A549 (cell line): ENCODE measurements around the gene RGP1. TPM values are rescaled to one million over a fixed set of nuclear protein-coding genes. Genes with fewer than 3 reads are reported as not detected.

Experiments used
- ATAC-seq, 2 experiments: fragments of 200-7000 bp in 1 of 2; fragments of >200 bp in 1 of 2; cut with Nextera tagmentation in 1 of 2; cut with Tn5 transposase in 1 of 2; 3 replicates each; pipeline versions ENCODE4 v1.8.0 to v1.9.1; 2018 to 2020; ENCODE audit warnings: mild to moderate bottlenecking in 1 of 2, moderate library complexity in 1 of 2
- CTCF ChIA-PET: fragments of 300-600 bp; sonication (Branson Sonifier 250); formaldehyde crosslinking; extraction: SDS; loops from one replicate; lab custom pipeline; 2021; ENCODE audit warnings: antibody characterized with exemption, inconsistent platforms; lab: Yijun Ruan, JAX
- POLR2A ChIA-PET: fragments of 350-600 bp; formaldehyde crosslinking; extraction: SDS; loops from one replicate; lab custom pipeline; 2021; ENCODE audit warnings: antibody characterized with exemption, inconsistent platforms; lab: Yijun Ruan, JAX
- DNase-seq, 2 experiments: peaks; one replicate each; pipeline versions ENCODE4 v3.0.0 to v3.0.0-alpha.2; 2011 to 2016; ENCODE audit warnings: low read depth in 1 of 2, low spot score in 1 of 2
- FAIRE-seq: peaks from 2 replicates; lab custom pipeline; 2011; peaks lifted over from hg19 to GRCh38; lab: Jason Lieb, UNC
- H3K27ac ChIP-seq, 2 experiments: fragments of >200 bp; sonication (Bioruptor Twin); formaldehyde crosslinking; 3 replicates each; pipeline ENCODE4 v1.5.1; 2016 to 2017
- H3K4me1 ChIP-seq: fragments of >200 bp; sonication (Bioruptor Twin); formaldehyde crosslinking; 3 replicates; pipeline ENCODE4 v1.6.1; 2016
- H3K4me2 ChIP-seq: fragments of >200 bp; sonication (Bioruptor Twin); formaldehyde crosslinking; 3 replicates; pipeline ENCODE4 v1.6.1; 2016
- H3K4me3 ChIP-seq: fragments of >200 bp; sonication (Bioruptor Twin); formaldehyde crosslinking; 3 replicates; pipeline ENCODE4 v1.5.1; 2016
- H3K9me3 ChIP-seq: fragments of >200 bp; sonication (Bioruptor Twin); formaldehyde crosslinking; 3 replicates; pipeline ENCODE4 v1.6.1; 2016
- BHLHE40 ChIP-seq: IDR thresholded peaks from 2 replicates; pipeline ENCODE4 v1.6.1; 2012; ENCODE audit warnings: low read depth, low read length, inconsistent platforms
- CBX2 ChIP-seq: fragments of 200-600 bp; sonication (generic); IDR thresholded peaks from 2 replicates; pipeline ENCODE4 v1.6.1; 2016; ENCODE audit warnings: low read depth, mild to moderate bottlenecking, borderline replicate concordance
- CEBPB ChIP-seq, 2 experiments: fragments of >200 bp in 1 of 2; sonication (Bioruptor Twin) in 1 of 2; formaldehyde crosslinking in 1 of 2; IDR thresholded peaks; 2 replicates each; pipeline ENCODE4 v1.6.1; 2012 to 2016
- CHD2 ChIP-seq: fragments of 150-350 bp; IDR thresholded peaks from 2 replicates; pipeline ENCODE4 v1.6.1; 2014; ENCODE audit warnings: low read length; ENCODE audit not compliant: partially characterized antibody
- CHD4 ChIP-seq: fragments of 200-600 bp; sonication (generic); IDR thresholded peaks from 2 replicates; pipeline ENCODE4 v1.6.1; 2016; ENCODE audit warnings: antibody characterized with exemption, mild to moderate bottlenecking, borderline replicate concordance
- EHF ChIP-seq: fragments of 250-450 bp; sonication (Bioruptor Pico); IDR thresholded peaks from 2 replicates; pipeline ENCODE4 v1.5.0; 2020; ENCODE audit warnings: mild to moderate bottlenecking
- EP300 ChIP-seq, 2 experiments: fragments of >200 bp; sonication (Bioruptor Twin); formaldehyde crosslinking; IDR thresholded peaks; 2 replicates in 1 of 2; 3 replicates in 1 of 2; pipeline ENCODE4 v1.6.1; 2016 to 2017
- FOSB ChIP-seq: fragments of 250-450 bp; sonication (Bioruptor Pico); IDR thresholded peaks from 2 replicates; pipeline ENCODE4 v1.5.0; 2020; ENCODE audit warnings: mild to moderate bottlenecking, moderate library complexity
- FOXS1 ChIP-seq: fragments of 250-450 bp; sonication (Bioruptor Pico); IDR thresholded peaks from 2 replicates; pipeline ENCODE4 v1.5.0; 2020; ENCODE audit warnings: mild to moderate bottlenecking, moderate library complexity
- HOXB5 ChIP-seq: fragments of 250-450 bp; sonication (Bioruptor Pico); IDR thresholded peaks from 2 replicates; pipeline ENCODE4 v1.5.0; 2020; ENCODE audit warnings: mild to moderate bottlenecking, moderate library complexity
- JUN ChIP-seq, 2 experiments: fragments of >200 bp; sonication (Bioruptor Twin); formaldehyde crosslinking; IDR thresholded peaks; 2 replicates in 1 of 2; 3 replicates in 1 of 2; pipeline ENCODE4 v1.6.1; 2016 to 2017
- JUNB ChIP-seq: fragments of >200 bp; sonication (Bioruptor Twin); formaldehyde crosslinking; IDR thresholded peaks from 2 replicates; pipeline ENCODE4 v1.6.1; 2016
- MAZ ChIP-seq: fragments of 150-350 bp; IDR thresholded peaks from 2 replicates; pipeline ENCODE4 v1.6.1; 2014; ENCODE audit warnings: antibody characterized with exemption, low read depth, low read length, borderline replicate concordance
- MYC ChIP-seq: IDR thresholded peaks from 2 replicates; pipeline ENCODE4 v1.6.1; 2012; ENCODE audit warnings: mild to moderate bottlenecking, inconsistent platforms, low read length, improper control_type of control experiment, borderline replicate concordance
- NFE2L2 ChIP-seq: fragments of 150-350 bp; conservative IDR thresholded peaks from 2 replicates; pipeline ENCODE4 v1.6.1; 2014; ENCODE audit warnings: low read length
- PHF8 ChIP-seq: fragments of 200-600 bp; sonication (generic); IDR thresholded peaks from 2 replicates; pipeline ENCODE4 v1.6.1; 2016; ENCODE audit warnings: low read depth, mild to moderate bottlenecking, antibody characterized with exemption, moderate library complexity, borderline replicate concordance
- RARB ChIP-seq: fragments of 250-450 bp; sonication (Bioruptor Pico); IDR thresholded peaks from 2 replicates; pipeline ENCODE4 v1.8.0; 2021; ENCODE audit warnings: mild to moderate bottlenecking, moderate library complexity
- RNF2 ChIP-seq: fragments of 200-600 bp; sonication (generic); IDR thresholded peaks from 2 replicates; pipeline ENCODE4 v1.6.1; 2016; ENCODE audit warnings: low read depth, mild to moderate bottlenecking, antibody characterized with exemption, moderate library complexity, borderline replicate concordance
- TFCP2L1 ChIP-seq: fragments of 250-450 bp; sonication (Bioruptor Pico); IDR thresholded peaks from 2 replicates; pipeline ENCODE4 v1.5.0; 2021; ENCODE audit warnings: mild to moderate bottlenecking
- TP53 ChIP-seq: fragments of 250-450 bp; sonication (Bioruptor Pico); IDR thresholded peaks from 2 replicates; pipeline ENCODE4 v1.5.0; 2021; ENCODE audit warnings: mild to moderate bottlenecking, moderate library complexity
- ZFP36 ChIP-seq: fragments of 450-650 bp; IDR thresholded peaks from 2 replicates; pipeline ENCODE4 v1.6.1; 2014; ENCODE audit warnings: borderline replicate concordance; ENCODE audit not compliant: partially characterized antibody
- ZNF302 ChIP-seq: fragments of 250-450 bp; sonication (Bioruptor Pico); IDR thresholded peaks from 2 replicates; pipeline ENCODE4 v1.9.0; 2021; ENCODE audit warnings: inconsistent platforms, mild to moderate bottlenecking, moderate library complexity
- WGBS: methylation state at CpG from one replicate; pipeline ENCODE4 v1.1.6; 2017; ENCODE audit errors: missing lambda C conversion rate; 5-methylcytosine and 5-hydroxymethylcytosine counted together
- polyA plus RNA-seq, 4 experiments: library from polyadenylated mRNA; depleted of rRNA in 3 of 4; stranded (reverse); fragments of >200 nt; fragmentation: RNase III in 1 of 4; extraction: RNeasy Plus Mini Kit Qiagen cat#74134 plus additional on column Dnase treatment in 1 of 4; gene quantifications; 2 replicates in 3 of 4; 3 replicates in 1 of 4; pipeline ENCODE4 v1.2.3, GENCODE V29; 2011 to 2017
- TF ChIP-seq, protein P1 (sequence below): IDR thresholded peaks from 2 replicates; pipeline ENCODE4 v1.6.1; 2012
- TF ChIP-seq, protein P2 (sequence below): fragments of >200 bp; sonication (Bioruptor Twin); formaldehyde crosslinking; IDR thresholded peaks from 3 replicates; pipeline ENCODE4 v1.6.1; 2016
- TF ChIP-seq, protein P3 (sequence below): IDR thresholded peaks from 2 replicates; pipeline ENCODE4 v1.6.1; 2012; ENCODE audit warnings: low read depth, borderline replicate concordance
- TF ChIP-seq, protein P4 (sequence below): fragments of >200 bp; sonication (Bioruptor Twin); formaldehyde crosslinking; IDR thresholded peaks from 3 replicates; pipeline ENCODE4 v1.5.1; 2016

RGP1 gene
- polyA plus RNA-seq, 2 of the 4 experiments (the other 2 are of a cell fraction), result 16.1 to 16.6 TPM

DNA sequence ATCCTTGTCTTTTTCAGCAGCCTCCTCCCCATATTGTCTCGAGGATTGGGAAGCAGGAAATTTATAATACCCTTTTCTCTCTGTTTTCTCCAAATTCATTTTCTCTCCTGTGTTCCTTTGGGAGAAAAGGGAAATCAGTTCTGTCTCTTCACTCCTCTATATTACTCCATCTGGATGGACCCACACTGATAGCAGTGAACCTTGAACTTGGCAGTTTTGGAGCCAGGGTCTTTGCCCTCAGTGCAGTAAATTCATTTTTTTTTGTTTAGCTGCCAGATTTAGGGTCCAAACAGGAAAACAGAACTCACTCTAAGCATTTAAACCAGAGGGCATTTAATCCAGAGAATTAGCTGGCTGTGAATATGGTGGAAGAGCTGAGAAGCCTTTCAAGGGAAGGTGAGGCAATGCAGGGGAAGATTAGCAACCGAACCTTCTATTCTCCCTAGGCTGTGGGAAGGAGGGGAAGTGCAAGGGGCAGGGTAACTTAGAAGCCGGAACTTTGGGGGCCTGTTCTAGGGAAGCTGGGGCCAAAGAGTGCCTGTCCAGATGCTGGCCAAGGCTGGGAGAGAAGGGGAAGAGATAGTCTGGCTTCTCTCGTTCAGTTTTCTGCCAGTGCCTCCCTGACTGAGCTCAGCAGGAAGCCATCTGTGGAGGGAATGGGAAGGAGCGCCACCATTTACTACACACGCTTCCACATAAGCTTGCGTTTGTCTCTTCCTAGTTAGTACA, 26.0 kb downstream of the RGP1 start:
- no peak for DNase-seq
- ChIA-PET CTCF (interaction anchor here (0.6 to 13.6 kb wide), 6 partner anchors 11 to 358 kb away, joined by 3 to 122 read pairs (median 3); no protein-coding TSS in a partner anchor), POLR2A (interaction anchor here (0.7 kb wide), 1 partner anchor 18 kb away, joined by 3 read pairs; no protein-coding TSS in a partner anchor)
- no peak overlapping the region for H3K4me3 ChIP-seq
- FAIRE-seq, result no peak
- peaks cover 23% of the 10 kb centered on the region for H3K4me1 ChIP-seq
- no peak; a peak in 1 of 6 replicates for ATAC-seq
- H3K9me3 ChIP-seq, result no peaks in the 10 kb centered on the region
- 88% methylated on average over 7 of the region's 7 CpGs for WGBS
- no peak overlapping the region for H3K27ac ChIP-seq
- no peak for TF ChIP-seq EP300 (IDR thresholded peaks at IDR 0.05)
- TF ChIP-seq CEBPB (IDR thresholded peaks at IDR 0.05), result no peak
- TF ChIP-seq, protein P1, sequence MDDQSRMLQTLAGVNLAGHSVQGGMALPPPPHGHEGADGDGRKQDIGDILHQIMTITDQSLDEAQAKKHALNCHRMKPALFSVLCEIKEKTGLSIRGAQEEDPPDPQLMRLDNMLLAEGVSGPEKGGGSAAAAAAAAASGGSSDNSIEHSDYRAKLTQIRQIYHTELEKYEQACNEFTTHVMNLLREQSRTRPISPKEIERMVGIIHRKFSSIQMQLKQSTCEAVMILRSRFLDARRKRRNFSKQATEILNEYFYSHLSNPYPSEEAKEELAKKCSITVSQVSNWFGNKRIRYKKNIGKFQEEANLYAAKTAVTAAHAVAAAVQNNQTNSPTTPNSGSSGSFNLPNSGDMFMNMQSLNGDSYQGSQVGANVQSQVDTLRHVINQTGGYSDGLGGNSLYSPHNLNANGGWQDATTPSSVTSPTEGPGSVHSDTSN, result no peak
- TF ChIP-seq CHD4, result no peak
- TF ChIP-seq, protein P2, sequence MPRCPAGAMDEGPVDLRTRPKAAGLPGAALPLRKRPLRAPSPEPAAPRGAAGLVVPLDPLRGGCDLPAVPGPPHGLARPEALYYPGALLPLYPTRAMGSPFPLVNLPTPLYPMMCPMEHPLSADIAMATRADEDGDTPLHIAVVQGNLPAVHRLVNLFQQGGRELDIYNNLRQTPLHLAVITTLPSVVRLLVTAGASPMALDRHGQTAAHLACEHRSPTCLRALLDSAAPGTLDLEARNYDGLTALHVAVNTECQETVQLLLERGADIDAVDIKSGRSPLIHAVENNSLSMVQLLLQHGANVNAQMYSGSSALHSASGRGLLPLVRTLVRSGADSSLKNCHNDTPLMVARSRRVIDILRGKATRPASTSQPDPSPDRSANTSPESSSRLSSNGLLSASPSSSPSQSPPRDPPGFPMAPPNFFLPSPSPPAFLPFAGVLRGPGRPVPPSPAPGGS, result no peak
- no peak for TF ChIP-seq RARB (CRISPR knock-in tag)
- no peak for TF ChIP-seq EHF
- no peak for TF ChIP-seq HOXB5 (CRISPR knock-in tag)
- no peak for TF ChIP-seq PHF8
- TF ChIP-seq JUN (IDR thresholded peaks at IDR 0.05), result no peak
- no peak for TF ChIP-seq ZFP36
- no peak for TF ChIP-seq MAZ
- no peak for TF ChIP-seq CHD2
- no peak for TF ChIP-seq MYC
- no peak overlapping the region for H3K4me2 ChIP-seq

DNA sequence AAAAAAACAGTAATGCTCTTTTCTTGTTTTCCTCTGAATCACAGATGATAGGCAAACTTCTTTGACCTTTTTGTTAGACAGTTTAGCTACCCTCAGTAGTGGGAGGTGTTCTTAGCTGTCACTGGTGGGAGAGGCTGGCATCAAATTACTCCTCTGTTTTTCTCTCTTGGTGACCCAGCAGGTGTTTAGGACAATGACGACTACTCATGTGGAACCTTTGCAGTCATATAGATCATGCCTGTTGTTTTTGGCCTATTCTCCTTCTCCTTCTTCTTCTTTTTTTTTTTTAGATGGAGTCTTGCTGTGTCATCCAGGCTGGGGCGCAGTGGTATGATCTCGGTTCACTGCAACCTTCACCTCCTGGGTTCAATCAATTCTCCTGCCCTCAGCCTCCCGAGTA, 26.9 kb downstream of the RGP1 start:
- H3K27ac ChIP-seq, result no peak overlapping the region
- H3K4me1 ChIP-seq, result peaks cover 14% of the 10 kb centered on the region
- WGBS, result 91% methylated on average over 4 of the region's 4 CpGs
- FAIRE-seq (no peak), ATAC-seq (no peak), DNase-seq (no peak)
- no peak for TF ChIP-seq CHD4
- TF ChIP-seq, protein P3, sequence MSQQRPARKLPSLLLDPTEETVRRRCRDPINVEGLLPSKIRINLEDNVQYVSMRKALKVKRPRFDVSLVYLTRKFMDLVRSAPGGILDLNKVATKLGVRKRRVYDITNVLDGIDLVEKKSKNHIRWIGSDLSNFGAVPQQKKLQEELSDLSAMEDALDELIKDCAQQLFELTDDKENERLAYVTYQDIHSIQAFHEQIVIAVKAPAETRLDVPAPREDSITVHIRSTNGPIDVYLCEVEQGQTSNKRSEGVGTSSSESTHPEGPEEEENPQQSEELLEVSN, result no peak
- TF ChIP-seq FOXS1, result no peak
- TF ChIP-seq BHLHE40, result no peak
- TF ChIP-seq MAZ, result no peak
- TF ChIP-seq JUNB, result no peak
- no peak for TF ChIP-seq FOSB (CRISPR knock-in tag)
- TF ChIP-seq CEBPB (IDR thresholded peaks at IDR 0.05), result no peak
- TF ChIP-seq CBX2, result no peak
- TF ChIP-seq, protein P4, sequence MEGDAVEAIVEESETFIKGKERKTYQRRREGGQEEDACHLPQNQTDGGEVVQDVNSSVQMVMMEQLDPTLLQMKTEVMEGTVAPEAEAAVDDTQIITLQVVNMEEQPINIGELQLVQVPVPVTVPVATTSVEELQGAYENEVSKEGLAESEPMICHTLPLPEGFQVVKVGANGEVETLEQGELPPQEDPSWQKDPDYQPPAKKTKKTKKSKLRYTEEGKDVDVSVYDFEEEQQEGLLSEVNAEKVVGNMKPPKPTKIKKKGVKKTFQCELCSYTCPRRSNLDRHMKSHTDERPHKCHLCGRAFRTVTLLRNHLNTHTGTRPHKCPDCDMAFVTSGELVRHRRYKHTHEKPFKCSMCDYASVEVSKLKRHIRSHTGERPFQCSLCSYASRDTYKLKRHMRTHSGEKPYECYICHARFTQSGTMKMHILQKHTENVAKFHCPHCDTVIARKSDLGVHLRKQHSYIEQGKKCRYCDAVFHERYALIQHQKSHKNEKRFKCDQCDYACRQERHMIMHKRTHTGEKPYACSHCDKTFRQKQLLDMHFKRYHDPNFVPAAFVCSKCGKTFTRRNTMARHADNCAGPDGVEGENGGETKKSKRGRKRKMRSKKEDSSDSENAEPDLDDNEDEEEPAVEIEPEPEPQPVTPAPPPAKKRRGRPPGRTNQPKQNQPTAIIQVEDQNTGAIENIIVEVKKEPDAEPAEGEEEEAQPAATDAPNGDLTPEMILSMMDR, result no peak
- no peak for TF ChIP-seq RNF2
- TF ChIP-seq ZNF302 (CRISPR knock-in tag), result no peak
- no peak for TF ChIP-seq TFCP2L1 (CRISPR knock-in tag)
- no peak for TF ChIP-seq ZFP36
- no peak for TF ChIP-seq NFE2L2
- TF ChIP-seq EP300 (IDR thresholded peaks at IDR 0.05), result no peak
- no peak for TF ChIP-seq MYC
- TF ChIP-seq TP53 (CRISPR knock-in tag), result no peak
- H3K4me2 ChIP-seq, result no peak overlapping the region
- ChIA-PET POLR2A (no interaction called here), CTCF (interaction anchor here (1.1 to 13.6 kb wide), 4 partner anchors 12 to 134 kb away, joined by 3 to 122 read pairs (median 6); no protein-coding TSS in a partner anchor)
- H3K4me3 ChIP-seq, result no peak overlapping the region
- no peaks in the 10 kb centered on the region for H3K9me3 ChIP-seq
